HepG2 (cell line): ENCODE measurements around the gene C12orf43. TPM values are rescaled to one million over a fixed set of nuclear protein-coding genes. Genes with fewer than 3 reads are reported as not detected.

Experiments
- ADNP ChIP-seq: sonication (generic); formaldehyde crosslinking; IDR thresholded peaks from 2 replicates; pipeline ENCODE4 v1.4.0; 2020; ENCODE audit warnings: missing genetic modification reagents
- ARID2 ChIP-seq: sonication (generic); formaldehyde crosslinking; IDR thresholded peaks from 2 replicates; pipeline ENCODE4 v1.8.1; 2022; ENCODE audit warnings: mild to moderate bottlenecking, missing genetic modification reagents, borderline replicate concordance
- ARNT2 ChIP-seq: sonication (generic); formaldehyde crosslinking; IDR thresholded peaks from 2 replicates; pipeline ENCODE4 v1.8.0; 2022; ENCODE audit warnings: mild to moderate bottlenecking, low read depth, missing genetic modification reagents, moderate library complexity
- EED ChIP-seq: sonication (generic); formaldehyde crosslinking; IDR thresholded peaks from 2 replicates; pipeline ENCODE4 v1.5.0; 2020; ENCODE audit warnings: mild to moderate bottlenecking, missing genetic modification reagents
- EHMT2 ChIP-seq: fragments of 200-600 bp; sonication (generic); IDR thresholded peaks from 2 replicates; pipeline ENCODE4 v1.7.0; 2017; ENCODE audit warnings: antibody characterized with exemption, low read depth, low read length, borderline replicate concordance
- MBD4 ChIP-seq: IDR thresholded peaks from 2 replicates; pipeline ENCODE4 v1.6.1; 2012; ENCODE audit warnings: low read length, inconsistent platforms, borderline replicate concordance
- MEF2D ChIP-seq: sonication (generic); formaldehyde crosslinking; IDR thresholded peaks from 2 replicates; pipeline ENCODE4 v1.5.1; 2020; ENCODE audit warnings: mild to moderate bottlenecking, missing genetic modification reagents
- MIXL1 ChIP-seq: IDR thresholded peaks from 2 replicates; pipeline ENCODE4 v1.6.1; 2016
- NCOA1 ChIP-seq: sonication (generic); formaldehyde crosslinking; IDR thresholded peaks from 2 replicates; pipeline ENCODE4 v1.9.0; 2021; ENCODE audit warnings: missing genetic modification reagents
- NCOA5 ChIP-seq: sonication (generic); formaldehyde crosslinking; IDR thresholded peaks from 2 replicates; pipeline ENCODE4 v1.4.0; 2020; ENCODE audit warnings: missing genetic modification reagents
- NFATC3 ChIP-seq: sonication (generic); formaldehyde crosslinking; IDR thresholded peaks from 2 replicates; pipeline ENCODE4 v1.5.1; 2020; ENCODE audit warnings: mild to moderate bottlenecking, missing genetic modification reagents
- POLR2A ChIP-seq, 2 experiments: IDR thresholded peaks; 2 replicates each; pipeline ENCODE4 v1.6.1; 2011; ENCODE audit warnings: low read depth in 2 of 2, low read length in 2 of 2, mild to moderate bottlenecking in 1 of 2, moderate library complexity in 1 of 2; ENCODE audit not compliant: insufficient read depth in 1 of 2
- RAD51 ChIP-seq: fragments of 450-650 bp; IDR thresholded peaks from 2 replicates; pipeline ENCODE4 v1.6.1; 2016; ENCODE audit warnings: borderline replicate concordance
- TARDBP ChIP-seq: sonication (generic); formaldehyde crosslinking; IDR thresholded peaks from 2 replicates; pipeline ENCODE4 v1.8.0; 2022; ENCODE audit warnings: mild to moderate bottlenecking, missing genetic modification reagents
- TCF7 ChIP-seq: sonication (generic); IDR thresholded peaks from 2 replicates; pipeline ENCODE4 v1.6.1; 2016; ENCODE audit warnings: antibody characterized with exemption, low read depth
- ZBTB20 ChIP-seq: sonication (generic); formaldehyde crosslinking; IDR thresholded peaks from 2 replicates; pipeline ENCODE4 v1.8.1; 2023; ENCODE audit warnings: missing genetic modification reagents, low read depth, mild to moderate bottlenecking, borderline replicate concordance
- ZMYM3 ChIP-seq: sonication (generic); formaldehyde crosslinking; IDR thresholded peaks from 2 replicates; pipeline ENCODE4 v1.5.1; 2020; ENCODE audit warnings: mild to moderate bottlenecking, missing genetic modification reagents
- ZNF446 ChIP-seq: sonication (generic); formaldehyde crosslinking; IDR thresholded peaks from 2 replicates; pipeline ENCODE4 v1.5.0; 2020; ENCODE audit warnings: mild to moderate bottlenecking, missing genetic modification reagents
- ZNF552 ChIP-seq: sonication (generic); formaldehyde crosslinking; IDR thresholded peaks from 2 replicates; pipeline ENCODE4 v1.9.0; 2022; ENCODE audit warnings: missing genetic modification reagents, mild to moderate bottlenecking, borderline replicate concordance
- ZNF83 ChIP-seq: sonication (generic); formaldehyde crosslinking; IDR thresholded peaks from 2 replicates; pipeline ENCODE4 v1.4.0; 2020; ENCODE audit warnings: missing genetic modification reagents, mild to moderate bottlenecking, borderline replicate concordance
- ZSCAN31 ChIP-seq: sonication (generic); formaldehyde crosslinking; IDR thresholded peaks from 2 replicates; pipeline ENCODE4 v1.5.0; 2020; ENCODE audit warnings: low read depth, mild to moderate bottlenecking, missing genetic modification reagents
- polyA plus RNA-seq, 8 experiments: library from polyadenylated mRNA; depleted of rRNA in 3 of 8; stranded (reverse) in 7 of 8; unstranded in 1 of 8; fragments of >200 nt; fragmentation: Illumina TruSeq in 4 of 8; extraction: Trizol in 4 of 8; gene quantifications; 2 replicates each; pipeline versions ENCODE4 v1.2.1 to v1.2.3, GENCODE V29; 2011 to 2016; ENCODE audit warnings: low read depth in 4 of 8, missing spikeins in 1 of 8, mixed read lengths in 1 of 8; ENCODE audit not compliant: insufficient read depth in 1 of 8
- total RNA-seq, 5 experiments: library from RNA; depleted of rRNA; stranded (reverse); fragments of >200 nt; fragmentation: Illumina TruSeq; extraction: Trizol; gene quantifications; 2 replicates each; pipeline ENCODE4 v1.2.3, GENCODE V29; 2016; ENCODE audit warnings: low read depth in 1 of 5
- TF ChIP-seq, protein P1 (sequence below): sonication (generic); formaldehyde crosslinking; IDR thresholded peaks from 2 replicates; pipeline ENCODE4 v1.4.0; 2020; ENCODE audit warnings: low read depth, missing genetic modification reagents
- TF ChIP-seq, protein P2 (sequence below): sonication (generic); formaldehyde crosslinking; IDR thresholded peaks from 2 replicates; pipeline ENCODE4 v1.5.1; 2020; ENCODE audit warnings: missing genetic modification reagents, mild to moderate bottlenecking, borderline replicate concordance
- TF ChIP-seq, protein P3 (sequence below): sonication (generic); formaldehyde crosslinking; IDR thresholded peaks from 2 replicates; pipeline ENCODE4 v1.5.0; 2020; ENCODE audit warnings: mild to moderate bottlenecking, low read depth, missing genetic modification reagents, borderline replicate concordance

Gene C12orf43
- total and polyA plus RNA-seq, 2 of the 13 experiments (the other 11 are each of a cell fraction or from before 2014, with no cell fraction given): 7.9 to 11.1 TPM

DNA sequence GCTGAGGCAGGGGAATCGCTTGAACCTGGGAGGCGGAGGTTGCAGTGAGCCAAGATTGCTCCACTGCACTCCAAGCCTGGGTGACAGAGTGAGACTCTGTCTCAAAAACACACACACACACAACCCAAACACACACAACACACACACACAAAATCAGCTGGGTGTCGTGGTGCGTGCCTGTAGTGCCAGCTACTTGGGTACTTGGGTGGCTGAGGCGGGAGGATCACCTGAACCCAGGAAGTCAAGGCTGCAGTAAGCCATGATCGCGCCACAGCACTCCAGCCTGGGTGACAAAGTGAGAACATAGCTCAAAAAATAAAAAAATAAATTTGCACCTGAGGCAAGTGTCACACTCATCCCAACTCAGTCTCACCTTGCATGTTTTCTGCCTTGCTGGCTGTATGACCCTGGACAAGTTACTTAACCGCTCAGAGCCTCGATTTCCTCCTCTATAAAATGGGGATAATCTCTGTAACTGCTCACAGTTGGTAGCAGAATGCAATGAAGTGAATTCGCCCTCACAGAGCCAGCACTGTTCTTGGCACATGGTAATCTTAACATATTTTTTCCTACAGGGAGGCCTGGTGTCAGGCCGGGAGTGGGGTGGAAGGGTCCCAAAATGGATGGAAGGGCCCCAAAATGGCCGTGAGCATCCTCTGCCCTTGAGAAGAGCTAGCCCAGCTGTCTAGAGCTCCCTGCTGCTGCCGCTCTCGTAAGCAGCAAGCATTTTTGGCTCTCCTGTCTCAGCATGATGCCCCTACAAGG is 38.6 kb downstream of the C12orf43 start (continued):
- TF ChIP-seq, protein P1, sequence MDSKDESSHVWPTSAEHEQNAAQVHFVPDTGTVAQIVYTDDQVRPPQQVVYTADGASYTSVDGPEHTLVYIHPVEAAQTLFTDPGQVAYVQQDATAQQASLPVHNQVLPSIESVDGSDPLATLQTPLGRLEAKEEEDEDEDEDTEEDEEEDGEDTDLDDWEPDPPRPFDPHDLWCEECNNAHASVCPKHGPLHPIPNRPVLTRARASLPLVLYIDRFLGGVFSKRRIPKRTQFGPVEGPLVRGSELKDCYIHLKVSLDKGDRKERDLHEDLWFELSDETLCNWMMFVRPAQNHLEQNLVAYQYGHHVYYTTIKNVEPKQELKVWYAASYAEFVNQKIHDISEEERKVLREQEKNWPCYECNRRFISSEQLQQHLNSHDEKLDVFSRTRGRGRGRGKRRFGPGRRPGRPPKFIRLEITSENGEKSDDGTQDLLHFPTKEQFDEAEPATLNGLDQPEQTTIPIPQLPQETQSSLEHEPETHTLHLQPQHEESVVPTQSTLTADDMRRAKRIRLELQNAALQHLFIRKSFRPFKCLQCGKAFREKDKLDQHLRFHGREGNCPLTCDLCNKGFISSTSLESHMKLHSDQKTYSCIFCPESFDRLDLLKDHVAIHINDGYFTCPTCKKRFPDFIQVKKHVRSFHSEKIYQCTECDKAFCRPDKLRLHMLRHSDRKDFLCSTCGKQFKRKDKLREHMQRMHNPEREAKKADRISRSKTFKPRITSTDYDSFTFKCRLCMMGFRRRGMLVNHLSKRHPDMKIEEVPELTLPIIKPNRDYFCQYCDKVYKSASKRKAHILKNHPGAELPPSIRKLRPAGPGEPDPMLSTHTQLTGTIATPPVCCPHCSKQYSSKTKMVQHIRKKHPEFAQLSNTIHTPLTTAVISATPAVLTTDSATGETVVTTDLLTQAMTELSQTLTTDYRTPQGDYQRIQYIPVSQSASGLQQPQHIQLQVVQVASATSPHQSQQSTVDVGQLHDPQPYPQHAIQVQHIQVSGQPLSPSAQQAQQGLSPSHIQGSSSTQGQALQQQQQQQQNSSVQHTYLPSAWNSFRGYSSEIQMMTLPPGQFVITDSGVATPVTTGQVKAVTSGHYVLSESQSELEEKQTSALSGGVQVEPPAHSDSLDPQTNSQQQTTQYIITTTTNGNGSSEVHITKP: no peak
- TF ChIP-seq, protein P2, sequence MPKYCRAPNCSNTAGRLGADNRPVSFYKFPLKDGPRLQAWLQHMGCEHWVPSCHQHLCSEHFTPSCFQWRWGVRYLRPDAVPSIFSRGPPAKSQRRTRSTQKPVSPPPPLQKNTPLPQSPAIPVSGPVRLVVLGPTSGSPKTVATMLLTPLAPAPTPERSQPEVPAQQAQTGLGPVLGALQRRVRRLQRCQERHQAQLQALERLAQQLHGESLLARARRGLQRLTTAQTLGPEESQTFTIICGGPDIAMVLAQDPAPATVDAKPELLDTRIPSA: no peak
- no peak for TF ChIP-seq NCOA1 (CRISPR knock-in tag)
- 0 out of 2 replicates have a peak, but pooled peaks have one; percentile 30 for TF ChIP-seq ADNP (CRISPR knock-in tag)
- no peak for TF ChIP-seq ZNF446 (CRISPR knock-in tag)
- TF ChIP-seq ZNF552: no peak
- no peak for TF ChIP-seq TCF7
- TF ChIP-seq ZSCAN31 (CRISPR knock-in tag): peak; percentile 38; the same call in 1 of the 2 replicates
- no peak for TF ChIP-seq RAD51
- TF ChIP-seq ZNF83 (CRISPR knock-in tag): no peak
- no peak for TF ChIP-seq NFATC3 (CRISPR knock-in tag)
- peak; percentile 46; the same call in 1 of the 2 replicates for TF ChIP-seq ZMYM3
- no peak for TF ChIP-seq ARNT2 (CRISPR knock-in tag)
- TF ChIP-seq EED: peak; percentile 84; the same call in 1 of the 2 replicates
- TF ChIP-seq ZBTB20 (CRISPR knock-in tag): no peak
- TF ChIP-seq ARID2 (CRISPR knock-in tag): 0 out of 2 replicates have a peak, but pooled peaks have one; percentile 13
- no peak for TF ChIP-seq POLR2A (IDR thresholded peaks at IDR 0.05; ENCODE audit: insufficient read depth in 1 of 2, low read depth in 2 of 2, low read length in 2 of 2)
- no peak for TF ChIP-seq EHMT2
- TF ChIP-seq MEF2D: no peak
- TF ChIP-seq MBD4: no peak
- TF ChIP-seq, protein P3, sequence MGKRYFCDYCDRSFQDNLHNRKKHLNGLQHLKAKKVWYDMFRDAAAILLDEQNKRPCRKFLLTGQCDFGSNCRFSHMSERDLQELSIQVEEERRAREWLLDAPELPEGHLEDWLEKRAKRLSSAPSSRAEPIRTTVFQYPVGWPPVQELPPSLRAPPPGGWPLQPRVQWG (CRISPR knock-in tag): no peak
- no peak for TF ChIP-seq NCOA5 (CRISPR knock-in tag)
- no peak for TF ChIP-seq TARDBP (CRISPR knock-in tag)
- no peak for TF ChIP-seq MIXL1 (CRISPR knock-in tag)
